Left ventricle myocardium superior (tissue), 1 donor: ENCODE measurements around the gene CEACAM21. TPM values are rescaled to one million over a fixed set of nuclear protein-coding genes. Genes with fewer than 3 reads are reported as not detected.

Experiments
- ATAC-seq: fragments of 200-7000 bp; cut with Tn5 transposase; one replicate; pipeline ENCODE4 v1.9.1; 2020; ENCODE audit warnings: mild to moderate bottlenecking, moderate library complexity
- DNase-seq: peaks from one replicate; pipeline ENCODE4 v3.0.0-alpha.2; 2020
- intact Hi-C: fragments of 100-400 bp; cut with micrococcal nuclease; formaldehyde crosslinking; loops from one replicate; pipeline ENCODE4 v1.11.0; 2022
- long read RNA-seq: library from polyadenylated mRNA; unstranded; transcript quantifications from one replicate; pipeline ENCODE4 v2.0.0, GENCODE V29; 2021
- total RNA-seq: library from RNA; stranded (reverse); fragmentation: NEBNext Ultra II Directional; extraction: Animal tissue kit (Norgen Biotek cat#: 25700); gene quantifications from one replicate; pipeline ENCODE4 v1.2.1, GENCODE V29; 2021
- donor health status: DM: no; HTN: yes; CAD: no; lungs with severe emphysema.

Gene CEACAM21
- total RNA-seq = 0.99 TPM
- long read RNA-seq, partial matches to known transcripts = 0 of 1 reads
- long read RNA-seq, other reads (novel, unspliced or antisense) = 1 of 1 reads

DNA sequence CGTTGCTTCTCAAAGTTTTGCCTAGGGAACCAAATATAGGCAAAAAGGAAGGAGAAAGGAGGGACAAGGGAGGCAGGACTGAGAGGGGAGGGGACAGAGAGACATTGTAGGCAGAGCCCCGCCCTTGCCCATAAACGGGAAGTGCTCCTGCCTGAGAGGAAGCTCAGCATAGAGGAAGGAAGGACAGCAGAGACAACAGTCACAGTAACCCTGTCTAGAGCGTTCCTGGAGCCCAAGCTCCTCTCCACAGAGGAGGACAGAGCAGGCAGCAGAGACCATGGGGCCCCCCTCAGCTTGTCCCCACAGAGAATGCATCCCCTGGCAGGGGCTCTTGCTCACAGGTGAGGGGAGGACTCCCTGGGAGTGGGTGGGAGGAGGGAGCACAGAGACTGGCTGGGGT is at the start of gene CEACAM21:
TSS of gene CEACAM21 (plus strand) at position 169 of the 400 bp plus-strand sequence. CDS start at position 278, 109 bp downstream.
- intact Hi-C loops = no loop called here
- ATAC-seq (peak; percentile 91), DNase-seq (peak; percentile 64)

DNA sequence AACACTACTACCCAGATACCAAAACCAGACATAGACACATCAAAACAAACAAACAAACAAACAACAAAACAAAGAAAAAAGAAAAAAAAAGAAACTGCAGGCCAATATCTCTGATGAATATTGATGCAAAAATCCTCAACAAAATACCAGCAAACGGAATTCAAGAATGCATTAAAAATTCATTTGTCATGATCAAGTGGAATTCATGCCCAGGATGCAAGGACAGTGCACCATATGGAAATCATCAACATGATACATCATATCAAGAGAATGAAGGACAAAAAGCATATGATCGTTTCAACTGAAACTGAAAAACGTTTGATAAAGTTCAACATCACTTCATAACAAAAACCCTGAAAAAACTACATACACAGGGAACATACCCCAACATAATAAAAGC is 48.9 kb upstream of the CEACAM21 start:
- DNase-seq (no peak), ATAC-seq (no peak)
- intact Hi-C loops = no loop called here

DNA sequence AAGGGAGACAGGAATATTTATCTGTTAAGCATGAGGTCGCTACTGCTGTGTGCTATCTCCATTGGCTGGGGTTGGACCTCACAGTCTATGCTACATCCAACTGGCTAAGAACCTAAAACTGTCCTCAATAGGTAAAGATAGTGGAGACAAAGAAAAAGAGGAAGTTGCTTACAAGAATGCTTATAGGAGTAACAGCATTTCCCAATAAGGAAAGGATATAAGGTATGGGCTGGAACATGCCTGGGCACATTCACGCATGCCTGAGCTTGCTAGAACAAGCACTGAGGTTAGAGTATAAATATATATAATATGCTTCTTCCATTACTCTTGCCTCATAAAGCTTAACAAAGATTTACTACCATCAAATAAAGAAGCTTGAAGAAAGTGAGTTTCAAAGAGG is 47.9 kb upstream of the CEACAM21 start:
- DNase-seq (no peak), ATAC-seq (no peak)
- intact Hi-C loops = no loop called here

DNA sequence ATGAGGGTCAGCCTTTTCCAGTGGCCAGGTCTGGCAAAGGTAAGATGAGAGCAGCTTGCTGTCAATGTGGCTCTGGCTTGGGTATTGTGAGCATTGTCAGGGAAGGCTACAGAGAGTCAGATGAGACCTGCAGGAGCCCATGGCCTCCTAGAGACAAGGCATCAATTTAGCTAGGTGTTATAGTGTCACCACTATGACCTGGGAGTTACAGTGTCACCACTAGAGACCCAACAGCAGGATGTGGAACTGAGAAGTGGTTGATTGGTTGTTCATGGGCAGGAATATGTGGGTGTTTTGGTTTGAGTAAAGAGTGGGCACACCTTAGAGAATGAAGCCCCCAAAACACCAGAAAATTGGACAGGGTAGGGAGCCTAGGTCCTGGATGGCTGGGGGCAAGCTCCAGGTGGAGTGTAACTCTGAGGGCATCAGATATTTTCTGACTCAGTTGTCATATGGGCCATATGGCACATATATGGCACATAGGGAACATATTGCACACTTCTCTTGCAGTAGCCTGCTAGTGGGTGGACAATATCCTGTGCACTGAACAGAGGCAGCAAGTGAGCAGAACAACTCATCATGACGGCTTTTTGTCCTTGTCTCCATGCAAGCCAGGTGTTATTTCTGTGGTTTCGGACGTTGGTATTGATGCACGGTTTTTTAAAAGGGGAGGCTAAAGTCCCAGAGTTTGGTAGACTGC is 46.3 kb upstream of the CEACAM21 start:
- ATAC-seq (no peak), DNase-seq (no peak)

DNA sequence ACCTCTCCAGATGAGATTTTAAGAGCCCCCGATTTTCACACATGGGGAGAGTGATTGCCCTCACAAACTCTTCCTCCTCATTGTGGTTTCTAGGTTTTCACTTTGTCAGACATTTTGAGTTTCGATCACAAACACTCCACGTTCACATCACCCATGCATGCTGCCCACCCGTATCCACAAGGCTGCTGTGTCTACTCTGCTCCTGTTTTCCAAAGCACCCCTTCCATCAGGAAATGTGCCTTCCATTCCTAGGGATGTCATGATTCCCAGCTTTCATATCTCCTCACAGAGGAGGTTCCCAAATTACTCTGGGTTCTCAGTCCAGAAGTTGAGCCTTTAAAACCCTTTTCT is 45.8 kb upstream of the CEACAM21 start:
- intact Hi-C loops = loop anchor here (10.0 kb wide), 1 partner anchor 85 kb away; the partner anchor contains the start of gene ERICH4
- no peak for DNase-seq

More for the DNA sequence above, 46.3 kb upstream of the CEACAM21 start:
- intact Hi-C loops = loop anchor here (10.0 kb wide), 1 partner anchor 85 kb away; the partner anchor contains the start of gene ERICH4

DNA sequence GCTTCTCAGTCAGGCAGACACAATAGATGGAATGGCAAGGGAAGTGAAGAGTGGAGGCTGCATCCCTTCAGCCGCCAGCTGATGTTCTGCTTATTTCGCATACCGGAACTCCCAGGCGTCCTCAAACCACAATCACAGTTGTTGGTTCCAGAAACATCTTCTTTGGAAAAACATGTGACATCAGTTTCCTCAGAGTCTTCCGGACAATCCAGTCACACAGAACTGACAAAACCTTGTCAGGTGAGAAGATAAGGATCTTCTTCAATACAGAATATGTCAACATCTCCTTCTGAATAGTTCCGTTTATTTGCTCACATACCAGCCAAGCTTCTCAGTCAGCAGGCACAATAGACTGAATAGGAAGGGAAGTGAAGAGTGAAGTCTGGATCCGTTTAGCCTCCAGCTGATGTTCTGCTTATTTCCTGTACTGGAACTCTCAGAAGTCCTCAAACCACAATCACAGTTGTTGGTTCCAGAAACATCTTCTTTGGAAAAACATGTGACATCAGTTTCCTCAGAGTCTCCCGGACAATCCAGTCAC is 45.1 kb upstream of the CEACAM21 start:
- peak; percentile 63 for ATAC-seq
- intact Hi-C loops = loop anchor here (10.0 kb wide), 1 partner anchor 86 kb away; the partner anchor contains the start of gene ERICH4
- DNase-seq = no peak

More for the DNA sequence above, 45.8 kb upstream of the CEACAM21 start:
- no peak for ATAC-seq

DNA sequence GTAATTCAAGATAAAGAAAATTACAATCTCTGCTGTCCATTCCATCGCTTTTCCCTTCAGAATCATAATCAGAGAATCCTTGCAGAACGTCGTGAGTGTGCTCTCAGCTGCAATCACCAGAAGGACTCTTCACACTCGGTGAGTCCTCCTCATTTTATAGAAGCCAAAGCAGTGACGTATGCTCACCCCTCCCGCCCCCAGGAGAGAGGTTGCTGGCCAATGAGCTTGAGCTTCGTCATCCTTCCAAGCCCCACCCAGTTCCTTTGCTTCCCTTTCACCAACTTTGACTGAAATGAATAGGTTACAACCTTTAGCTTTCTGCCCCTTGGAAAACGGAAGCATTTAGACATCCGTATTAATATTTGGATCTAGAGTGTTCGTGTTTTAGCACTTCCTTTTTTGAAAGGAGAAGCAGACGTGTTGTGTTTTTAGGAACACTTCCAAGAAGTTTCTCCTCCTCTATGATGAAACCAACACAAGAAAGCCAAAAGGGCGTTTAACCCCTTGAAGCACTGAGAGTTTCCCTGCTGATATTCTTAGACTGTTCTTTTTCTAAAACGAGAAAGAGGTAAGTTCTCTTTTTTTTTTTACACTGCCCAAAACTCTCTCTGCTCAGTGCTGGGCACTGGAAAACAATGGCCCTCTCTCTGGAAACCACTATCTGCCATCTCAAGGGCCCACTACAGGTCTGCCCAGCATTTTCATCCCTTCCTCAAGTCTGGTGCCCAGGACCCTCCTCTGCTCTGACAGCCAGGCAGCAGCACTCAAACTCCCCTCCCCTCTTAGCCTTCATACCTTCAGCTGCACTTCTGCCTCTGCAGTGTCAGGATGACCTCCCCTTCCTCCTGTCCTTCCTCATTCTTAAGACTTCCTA is 44.3 kb upstream of the CEACAM21 start:
- DNase-seq (peak; percentile 80), ATAC-seq (peak; percentile 96)
- intact Hi-C loops = loop anchor here (10.0 kb wide), 1 partner anchor 87 kb away; the partner anchor contains the start of gene ERICH4

DNA sequence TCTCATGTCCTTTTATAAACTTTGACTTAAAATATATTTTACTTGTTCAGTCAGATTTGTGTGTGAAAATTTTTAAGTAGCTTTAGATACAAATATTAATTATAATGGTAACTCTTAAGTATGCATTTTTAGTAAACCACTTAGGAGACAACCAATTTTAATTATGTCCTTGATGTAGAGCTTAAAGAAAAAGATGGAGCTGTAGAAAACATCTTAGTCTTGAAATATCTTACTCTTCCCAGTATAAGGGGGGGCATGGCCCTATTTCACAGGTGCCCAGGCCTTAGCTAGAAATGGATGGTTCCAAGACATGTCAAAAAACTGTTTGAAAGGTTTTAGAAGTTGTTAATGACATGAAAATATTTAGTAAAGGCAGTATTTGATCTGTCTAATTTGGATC is 43.4 kb upstream of the CEACAM21 start:
- ATAC-seq = no peak
- no peak for DNase-seq
- intact Hi-C loops = loop anchor here (10.0 kb wide), 1 partner anchor 88 kb away; the partner anchor contains the start of gene ERICH4

DNA sequence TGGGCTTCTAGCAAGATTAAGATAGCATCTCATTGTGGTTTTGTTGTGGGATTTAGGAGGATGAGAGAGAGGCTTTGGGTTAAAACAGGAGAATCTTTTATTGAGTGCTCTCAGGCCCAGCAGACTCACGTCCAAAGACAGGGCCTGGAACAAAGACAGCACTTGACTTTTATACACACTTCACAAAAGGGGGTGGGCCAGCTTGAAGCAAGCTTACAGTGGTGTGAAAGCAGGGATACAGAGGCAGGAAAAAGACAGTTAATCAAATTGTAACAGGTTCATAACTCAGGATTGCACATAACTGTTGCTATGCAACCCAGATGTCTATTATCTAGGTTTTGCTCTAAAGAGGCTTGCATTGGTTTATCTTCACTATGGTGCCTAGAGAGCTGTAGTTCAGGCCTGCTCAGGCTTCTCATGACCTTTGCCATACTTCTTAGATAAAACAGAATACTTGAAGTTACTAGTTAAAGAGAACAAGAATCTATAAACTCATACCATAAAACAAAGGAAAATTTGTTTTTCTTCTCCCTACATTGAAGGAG is 42.2 kb upstream of the CEACAM21 start:
- intact Hi-C loops = loop anchor here (10.0 kb wide), 1 partner anchor 89 kb away; the partner anchor contains the start of gene ERICH4
- ATAC-seq (no peak), DNase-seq (no peak)

DNA sequence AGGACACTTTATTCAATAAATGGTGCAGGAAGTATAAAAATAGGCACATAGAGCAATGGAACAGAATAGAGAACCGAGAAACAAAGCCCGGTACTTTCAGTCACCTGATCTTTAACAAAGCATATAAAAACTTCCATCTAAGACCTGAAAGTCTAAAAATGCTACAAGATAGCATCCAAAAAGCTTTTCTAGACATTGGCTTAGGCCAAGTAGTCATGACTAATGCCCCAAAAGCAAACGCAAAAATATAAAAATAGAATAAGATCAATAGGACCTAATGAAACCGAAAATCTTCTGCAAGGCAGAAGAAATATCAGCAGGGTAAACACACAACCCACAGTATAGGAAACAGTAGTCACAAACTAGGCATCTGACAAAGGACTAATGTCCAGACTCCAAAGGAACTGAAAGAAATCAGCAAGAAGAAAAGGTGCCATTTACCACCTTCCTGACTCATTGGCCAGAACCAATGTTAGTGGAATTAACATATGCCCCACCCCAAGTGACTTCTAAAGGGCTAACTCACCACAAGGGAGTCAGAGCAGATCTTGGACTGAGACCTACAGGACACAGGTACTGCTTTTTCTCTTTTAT is 40.8 kb upstream of the CEACAM21 start:
- ATAC-seq (no peak), DNase-seq (no peak)
- intact Hi-C loops = loop anchor here (10.0 kb wide), 1 partner anchor 90 kb away; the partner anchor contains the start of gene ERICH4

DNA sequence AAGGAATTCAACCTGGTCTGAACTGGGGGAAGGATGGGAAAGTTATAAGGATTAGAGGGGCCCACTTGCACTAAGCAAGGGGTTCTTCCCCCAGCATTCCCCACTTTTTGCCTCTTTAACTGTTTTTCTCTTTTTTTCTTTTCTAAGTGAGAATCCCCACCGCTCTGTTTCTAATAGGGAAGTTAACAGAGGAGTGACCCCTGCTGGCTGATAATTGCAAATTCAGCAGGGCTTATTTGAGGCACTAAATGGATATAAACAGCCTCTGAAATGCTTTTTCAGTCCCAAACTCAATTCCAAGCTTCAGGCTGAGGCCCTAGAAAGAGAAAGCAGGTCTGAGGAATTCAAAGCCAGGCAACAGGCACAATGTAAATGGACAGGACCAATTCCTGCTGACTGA is 38.2 kb upstream of the CEACAM21 start:
- ATAC-seq (no peak), DNase-seq (no peak)
- intact Hi-C loops = loop anchor here (10.0 kb wide), 1 partner anchor 93 kb away; the partner anchor contains the start of gene ERICH4

DNA sequence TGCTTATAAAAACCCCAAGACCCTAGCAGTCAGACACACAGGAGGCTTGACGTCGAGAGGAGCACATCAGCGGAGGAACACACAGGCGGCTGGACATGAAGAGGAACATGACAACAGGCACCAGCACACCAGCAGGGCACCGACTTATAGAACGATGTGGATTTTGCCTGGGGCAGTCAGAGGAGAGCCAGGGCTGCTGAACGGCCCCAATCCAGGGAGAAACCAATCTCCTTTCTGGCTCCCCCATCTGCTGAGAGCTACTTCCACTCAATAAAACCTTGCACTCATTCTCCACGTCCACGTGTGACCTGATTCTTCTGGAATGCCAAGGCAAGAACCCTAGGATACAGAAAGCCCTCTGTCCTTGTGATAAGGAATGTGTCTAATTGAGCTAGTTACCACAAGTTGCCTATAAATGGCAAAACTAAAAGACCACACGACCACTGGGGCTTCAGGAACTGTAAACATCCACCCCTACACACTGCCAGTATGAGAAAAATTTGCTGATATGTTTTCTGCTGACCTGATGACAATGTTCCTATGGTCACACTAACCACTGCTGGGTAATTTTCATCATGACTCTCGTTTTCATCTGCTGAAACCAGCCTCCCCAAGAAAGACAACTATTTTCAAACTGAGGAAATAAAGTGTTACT is 35.8 kb upstream of the CEACAM21 start:
- intact Hi-C loops = no loop called here
- ATAC-seq (no peak), DNase-seq (no peak)

DNA sequence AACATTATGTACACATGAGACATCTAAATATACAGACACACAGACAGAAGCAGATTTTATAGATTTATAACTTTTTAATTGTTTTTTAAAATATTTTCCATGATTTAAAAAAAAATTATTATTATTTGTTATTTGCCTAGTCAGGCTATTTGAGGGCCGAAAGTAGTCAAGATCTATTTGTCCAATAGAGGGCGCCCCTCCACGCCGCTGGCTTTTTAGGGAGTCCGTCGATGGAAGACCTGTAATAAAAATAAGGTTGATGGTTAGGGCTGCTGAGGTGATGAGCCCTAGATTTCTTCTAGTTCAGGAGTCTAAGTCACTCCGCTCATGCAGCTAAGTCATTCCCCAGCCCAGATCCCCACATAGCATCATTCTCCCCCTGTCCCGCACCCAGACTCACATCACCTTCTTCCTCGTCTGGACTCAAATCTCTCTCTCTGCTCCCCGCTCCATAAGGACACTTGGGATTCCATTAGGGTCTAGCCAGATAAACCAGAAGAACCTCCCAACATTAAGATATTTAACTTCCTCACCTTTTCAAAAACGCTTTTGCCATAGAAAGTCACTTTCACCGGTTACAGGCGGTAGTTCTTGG is 33.9 kb upstream of the CEACAM21 start:
- intact Hi-C loops = no loop called here
- ATAC-seq = no peak
- DNase-seq = peak; percentile 67

DNA sequence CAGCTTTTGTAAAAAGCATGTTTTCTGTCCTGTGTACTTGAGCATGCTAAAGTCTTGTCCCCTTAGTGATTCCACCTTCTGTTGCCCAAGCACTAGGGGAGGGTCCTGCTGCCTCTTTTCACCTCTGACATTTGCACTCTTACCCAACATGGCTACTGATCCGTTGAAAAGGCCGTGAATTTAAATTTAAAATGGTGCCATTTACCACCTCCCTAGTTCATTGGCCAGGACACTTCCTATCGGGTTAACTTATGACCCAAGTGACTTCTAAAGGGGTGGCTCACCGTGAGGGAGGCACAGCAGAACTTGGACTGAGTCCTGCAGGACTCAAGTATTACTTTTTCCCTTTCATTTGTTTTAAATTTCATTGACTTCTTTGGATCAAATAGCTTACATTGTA is 33.3 kb upstream of the CEACAM21 start:
- no peak for DNase-seq
- intact Hi-C loops = no loop called here
- ATAC-seq = no peak

DNA sequence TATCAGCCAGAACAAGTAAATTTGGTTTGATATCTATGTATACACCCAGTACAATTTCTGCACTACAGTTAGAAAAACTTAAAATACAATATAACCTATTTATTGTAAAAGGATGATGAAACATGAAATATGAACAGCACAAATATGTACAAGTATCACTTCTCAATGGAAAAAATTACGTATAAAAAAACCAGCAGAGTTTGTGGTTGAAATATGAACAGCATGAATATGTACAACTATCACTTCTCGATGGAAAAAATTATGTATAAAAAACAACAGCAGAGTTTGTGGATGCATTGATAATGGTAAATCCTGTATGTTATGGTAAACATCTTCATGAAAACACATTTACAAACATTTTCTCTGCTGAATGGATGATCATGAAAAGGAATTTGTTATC is 32.4 kb upstream of the CEACAM21 start:
- no peak for DNase-seq
- no peak for ATAC-seq
- intact Hi-C loops = no loop called here

DNA sequence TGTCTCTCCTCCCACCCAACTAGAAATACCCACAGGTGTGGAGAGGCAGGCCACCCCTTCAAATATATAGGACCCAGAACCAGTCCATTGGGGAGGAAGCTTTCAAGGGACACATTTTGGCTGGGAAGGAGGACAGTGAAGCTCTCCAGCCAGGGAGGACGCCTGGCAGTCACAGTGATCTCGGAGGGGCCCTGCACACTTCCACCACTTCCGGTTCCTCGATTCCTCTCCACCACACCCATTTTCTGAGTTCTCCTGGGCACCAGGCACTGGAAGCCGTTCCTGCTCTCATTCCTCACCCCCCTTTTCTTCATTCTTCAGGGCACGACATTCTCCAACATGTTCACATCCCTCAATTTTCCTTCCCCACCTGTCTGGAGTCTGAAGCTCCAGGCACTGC is 30.4 kb upstream of the CEACAM21 start:
- peak; percentile 42 for ATAC-seq

DNA sequence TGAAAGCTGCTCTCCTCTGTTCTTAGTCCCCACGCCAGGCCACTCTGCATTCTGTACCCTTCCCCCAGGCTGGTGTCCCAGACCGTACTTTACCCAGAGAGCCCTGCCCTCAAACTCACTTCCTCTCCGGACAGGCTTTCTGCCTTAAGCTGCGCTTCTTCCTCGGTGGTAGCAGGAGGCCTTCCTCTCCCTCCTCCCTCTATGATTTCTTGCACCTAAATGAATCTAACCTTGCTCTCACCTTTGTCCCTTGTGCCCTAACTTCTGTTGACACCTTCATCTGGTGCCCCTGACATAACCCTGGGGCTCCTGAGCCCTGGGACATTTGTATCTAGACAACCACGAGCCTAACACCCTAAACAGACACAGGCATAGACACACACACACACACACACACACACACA is 29.6 kb upstream of the CEACAM21 start:
- intact Hi-C loops = no loop called here
- DNase-seq (no peak), ATAC-seq (peak; percentile 73)

More for the DNA sequence above, 30.4 kb upstream of the CEACAM21 start:
- intact Hi-C loops = no loop called here
- no peak for DNase-seq

DNA sequence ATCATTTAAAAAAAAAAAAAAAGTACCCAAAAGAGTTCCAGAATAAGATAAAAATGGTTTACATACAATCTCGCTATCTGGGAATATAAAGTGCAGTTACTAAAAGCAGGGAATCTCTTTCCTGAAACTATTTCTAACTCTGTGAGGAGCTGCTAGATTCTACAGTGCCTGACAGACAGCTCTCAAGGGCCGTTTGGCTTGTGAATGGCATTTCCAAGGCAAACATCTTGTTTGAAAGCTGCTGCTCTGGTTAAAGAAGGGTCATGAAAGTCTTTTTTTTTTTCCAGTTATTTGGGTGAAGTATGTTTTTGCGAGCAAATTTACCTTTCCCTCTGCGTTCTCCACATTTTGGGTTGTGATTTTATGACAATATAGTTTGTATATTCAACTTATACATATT is 29.0 kb upstream of the CEACAM21 start:
- ATAC-seq (no peak), DNase-seq (no peak)
- intact Hi-C loops = no loop called here
